Epithelial cell of proximal tubule (primary cell): ENCODE data around the gene AXDND1. TPM values are rescaled to one million over a fixed set of nuclear protein-coding genes. Genes with fewer than 3 reads are reported as not detected.
A peak's percentile ranks its signal among the peaks of the same experiment; 100 is the strongest.

Experiments
- DNase-seq: peaks from one replicate; pipeline ENCODE4 v3.0.0-alpha.2; 2011; ENCODE audit warnings: low read depth
- H3K4me3 ChIP-seq: 2 replicates; pipeline ENCODE4 v1.5.1; 2011; ENCODE audit warnings: low read depth, mild to moderate bottlenecking, low read length
- total RNA-seq: library from RNA; depleted of rRNA; stranded (reverse); fragments of >200 nt; gene quantifications from 2 replicates; pipeline ENCODE4 v1.2.3, GENCODE V29; 2015
- TF ChIP-seq, protein P1 (sequence below): conservative IDR thresholded peaks from 2 replicates; pipeline ENCODE4 v1.5.1; 2012; ENCODE audit warnings: low read depth, mild to moderate bottlenecking, low read length

Gene AXDND1
- total RNA-seq, 1 donor from 2014 or later = not detected

DNA sequence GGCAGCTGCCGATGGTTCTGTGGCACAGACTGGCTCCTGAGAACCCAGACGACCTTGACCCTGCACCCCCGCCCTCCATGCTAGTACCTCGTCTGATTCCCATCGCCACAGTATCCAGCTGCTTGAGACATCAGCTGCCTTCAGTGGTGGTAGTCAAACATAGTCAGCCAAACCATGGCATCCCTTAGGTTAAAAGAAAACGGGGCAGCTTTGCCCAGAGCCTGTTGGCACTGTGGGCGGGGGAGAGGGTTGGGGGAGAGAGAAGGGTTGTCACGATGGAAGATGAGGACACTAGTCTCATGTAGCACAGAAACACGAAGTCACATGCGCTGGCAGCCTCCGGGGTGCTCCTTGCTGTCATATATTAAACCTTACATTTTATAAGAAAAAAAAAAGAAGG is 224.9 kb downstream of the AXDND1 start:
- DNase-seq = no peak
- no peak overlapping the region for H3K4me3 ChIP-seq
- TF ChIP-seq, protein P1, sequence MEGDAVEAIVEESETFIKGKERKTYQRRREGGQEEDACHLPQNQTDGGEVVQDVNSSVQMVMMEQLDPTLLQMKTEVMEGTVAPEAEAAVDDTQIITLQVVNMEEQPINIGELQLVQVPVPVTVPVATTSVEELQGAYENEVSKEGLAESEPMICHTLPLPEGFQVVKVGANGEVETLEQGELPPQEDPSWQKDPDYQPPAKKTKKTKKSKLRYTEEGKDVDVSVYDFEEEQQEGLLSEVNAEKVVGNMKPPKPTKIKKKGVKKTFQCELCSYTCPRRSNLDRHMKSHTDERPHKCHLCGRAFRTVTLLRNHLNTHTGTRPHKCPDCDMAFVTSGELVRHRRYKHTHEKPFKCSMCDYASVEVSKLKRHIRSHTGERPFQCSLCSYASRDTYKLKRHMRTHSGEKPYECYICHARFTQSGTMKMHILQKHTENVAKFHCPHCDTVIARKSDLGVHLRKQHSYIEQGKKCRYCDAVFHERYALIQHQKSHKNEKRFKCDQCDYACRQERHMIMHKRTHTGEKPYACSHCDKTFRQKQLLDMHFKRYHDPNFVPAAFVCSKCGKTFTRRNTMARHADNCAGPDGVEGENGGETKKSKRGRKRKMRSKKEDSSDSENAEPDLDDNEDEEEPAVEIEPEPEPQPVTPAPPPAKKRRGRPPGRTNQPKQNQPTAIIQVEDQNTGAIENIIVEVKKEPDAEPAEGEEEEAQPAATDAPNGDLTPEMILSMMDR = no peak

DNA sequence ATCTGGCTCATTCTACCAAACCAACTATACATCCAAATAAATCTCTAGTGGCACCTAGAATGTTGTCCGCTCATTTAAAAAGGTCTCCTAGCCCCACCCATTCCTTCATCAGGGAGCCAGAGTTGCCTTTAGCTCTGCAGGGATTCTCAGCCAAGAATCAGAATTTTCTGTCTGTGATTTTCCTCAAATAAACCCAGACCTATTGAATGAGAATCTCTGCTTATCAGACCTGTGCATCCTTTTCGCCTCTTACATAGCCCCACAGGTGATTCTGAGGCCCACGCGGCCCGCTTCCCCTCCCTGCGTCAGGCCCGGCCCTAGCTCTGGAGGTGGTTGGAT is 225.5 kb downstream of the AXDND1 start:
- TF ChIP-seq, protein P1 = no peak
- no peak for DNase-seq
- peak overlapping the region; percentile 37 for H3K4me3 ChIP-seq

DNA sequence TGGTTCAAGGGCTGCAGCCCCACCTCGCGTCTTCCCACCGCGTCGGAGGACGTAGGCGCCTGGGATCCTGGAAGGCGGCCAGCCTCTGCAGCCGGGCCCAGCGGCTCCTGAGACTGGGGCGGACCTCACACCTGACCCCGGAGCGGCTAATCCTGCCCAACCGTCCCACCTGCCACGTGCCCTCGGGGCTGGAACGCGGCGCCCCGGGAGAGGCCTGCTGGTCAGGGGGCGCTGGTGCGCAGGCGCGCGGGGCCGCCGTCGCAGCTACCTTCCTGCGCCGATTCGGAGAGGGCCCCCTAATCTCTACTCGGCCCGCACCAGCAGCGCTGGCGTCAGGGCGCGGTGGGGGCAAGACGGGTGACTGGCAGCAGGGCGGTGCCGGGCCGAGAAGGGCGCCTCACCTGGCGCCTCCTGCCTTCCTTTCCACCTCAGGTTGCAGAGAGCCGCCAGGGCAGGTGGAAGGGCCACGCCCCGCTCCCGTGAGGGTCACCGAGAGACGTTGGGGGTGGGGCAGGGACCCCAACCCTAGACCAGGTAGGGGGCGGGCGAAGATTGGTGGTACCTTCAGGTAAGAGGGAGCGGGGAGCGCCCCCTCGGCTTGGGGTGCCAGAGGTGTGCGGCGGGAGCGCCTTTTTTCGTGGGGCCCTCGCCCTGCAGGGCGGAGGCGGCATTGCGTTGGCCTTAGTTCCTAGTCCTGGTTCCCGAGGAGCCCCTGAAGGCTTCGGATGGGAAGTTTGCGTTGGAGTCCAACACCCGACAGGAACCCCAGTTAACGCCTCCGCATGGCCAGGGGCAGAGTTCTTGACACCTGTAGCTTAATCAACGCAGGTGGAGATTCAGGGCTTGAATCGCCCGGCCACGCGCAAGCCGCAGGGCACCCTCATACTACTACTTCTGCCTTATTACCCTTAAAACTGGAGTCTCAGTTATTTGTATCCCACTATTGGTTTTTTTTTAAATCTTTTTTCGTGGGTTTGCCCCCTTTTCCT is 226.1 kb downstream of the AXDND1 start, which contains the start of gene TDRD5:
TDRD5 (plus strand) TSS at position 241 of the 989 bp plus-strand sequence. CDS start 784 bp downstream, outside the sequence.
- H3K4me3 ChIP-seq = peak within 1 kb of the TSS; percentile 37
- DNase-seq = no peak
- TF ChIP-seq, protein P1 = no peak

DNA sequence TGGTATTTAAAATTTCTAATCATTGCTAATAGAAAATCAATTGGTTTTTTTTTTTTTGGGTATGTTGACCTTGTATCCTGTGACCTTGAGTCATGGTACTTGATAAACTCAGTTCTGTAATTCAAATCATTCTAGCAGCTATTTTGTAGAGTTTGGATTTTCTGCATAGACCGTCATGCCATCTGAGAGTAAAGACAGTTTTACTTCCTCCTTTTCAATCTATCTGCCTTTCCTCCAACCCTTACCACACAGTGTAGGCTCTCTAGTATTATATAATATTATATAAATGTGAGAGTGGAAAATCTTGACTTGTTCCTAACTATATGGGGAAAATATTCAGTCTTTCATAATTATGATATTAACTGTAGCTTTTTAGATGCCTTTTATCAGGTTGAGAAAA is 232.9 kb downstream of the AXDND1 start:
- TF ChIP-seq, protein P1 = no peak
- no peak overlapping the region for H3K4me3 ChIP-seq
- DNase-seq = no peak

DNA sequence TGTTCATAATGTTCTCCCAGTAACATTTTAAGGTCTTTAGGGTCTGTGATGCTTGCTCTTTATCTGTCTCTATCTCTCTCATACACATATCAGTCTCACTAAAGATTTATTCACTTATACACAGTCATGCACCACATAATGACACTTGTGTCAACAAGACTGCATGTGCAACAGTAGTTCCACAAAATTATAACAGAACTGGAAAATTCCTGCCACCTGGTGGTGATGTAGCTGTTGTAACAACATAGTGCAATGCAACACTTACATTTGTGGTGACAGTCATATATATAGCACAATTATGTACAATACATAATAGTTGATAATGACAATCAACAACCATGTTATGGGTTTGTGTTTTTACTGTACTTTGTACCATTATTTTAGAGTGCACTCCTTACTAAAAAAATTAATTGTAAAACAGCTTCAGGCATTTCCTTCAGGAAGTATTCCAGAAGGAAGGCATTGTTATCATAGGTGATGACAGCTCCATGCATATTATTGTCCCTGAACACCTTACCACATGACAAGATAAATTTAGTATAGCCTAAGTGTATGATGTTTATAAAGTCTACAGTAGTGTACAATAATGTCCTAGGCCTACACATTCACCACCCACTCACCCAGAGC is 234.0 kb downstream of the AXDND1 start:
- no peak overlapping the region for H3K4me3 ChIP-seq
- TF ChIP-seq, protein P1 = peak; percentile 72
- no peak for DNase-seq

DNA sequence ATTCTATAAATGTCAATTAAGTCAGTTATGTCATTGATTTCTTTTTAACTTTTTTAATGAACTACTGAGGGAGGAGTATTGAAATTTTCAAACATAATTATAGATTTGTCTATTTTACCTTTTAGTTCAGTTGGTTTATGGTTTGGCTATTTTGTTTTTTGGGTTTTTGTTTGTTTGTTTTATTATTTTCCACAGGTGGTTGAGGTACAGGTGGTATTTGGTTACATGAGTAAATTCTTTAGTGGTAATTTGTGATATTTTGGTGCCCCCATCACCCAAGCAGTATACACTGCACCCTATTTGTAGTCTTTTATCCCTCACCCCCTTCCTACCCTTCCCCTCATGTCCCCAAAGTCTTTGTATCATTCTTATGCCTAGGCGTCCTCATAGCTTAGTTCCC is 235.3 kb downstream of the AXDND1 start:
- TF ChIP-seq, protein P1 = no peak
- H3K4me3 ChIP-seq = no peak overlapping the region
- DNase-seq = no peak

Other genes with a start within 250 kb of the AXDND1 start
- 12.2 and 15.6 TPM in 2 replicates for gene ABL2, start 136.3 kb upstream of the AXDND1 start, total RNA-seq
- 27.9 and 45.6 TPM in 2 replicates for gene SOAT1, start 72.2 kb upstream of the AXDND1 start, total RNA-seq
- not detected in 2 replicates for gene NPHS2, start 210.0 kb downstream of the AXDND1 start, total RNA-seq
- gene TDRD5, start 225.9 kb downstream of the AXDND1 start, total RNA-seq = 0.06 and 0.43 TPM in 2 replicates